HL-60/S4 treated with retinoic acid at 250 ng/mL for 4 days and 3 days (cell line): Measurements from ENCODE around the gene HSPA1L.
"Not testable (repeated sequence)": the region's sequence is repeated elsewhere in the genome, so short reads cannot be mapped to it uniquely, and the experiment has no call there.

Source experiments
- in situ Hi-C: fragments of 300-500 bp; cut with MboI; formaldehyde crosslinking; loops from 2 replicates; pipeline ENCODE4 v1.7.0; 2022; ENCODE audit warnings: low sequenced_read_pairs

HSPA1L gene

GRCh38 chr6:31815025-31815838 is at the start of gene HSPA1L, which contains the start of gene HSPA1A:
Gene HSPA1L, minus strand, starts transcription at chr6:31815283. Its CDS starts 3,311 bp downstream, at chr6:31811972.
Gene HSPA1A, plus strand, starts transcription at chr6:31815543. Its CDS starts 214 bp downstream, at chr6:31815757.
- in situ Hi-C loops = no loop called here

DNA sequence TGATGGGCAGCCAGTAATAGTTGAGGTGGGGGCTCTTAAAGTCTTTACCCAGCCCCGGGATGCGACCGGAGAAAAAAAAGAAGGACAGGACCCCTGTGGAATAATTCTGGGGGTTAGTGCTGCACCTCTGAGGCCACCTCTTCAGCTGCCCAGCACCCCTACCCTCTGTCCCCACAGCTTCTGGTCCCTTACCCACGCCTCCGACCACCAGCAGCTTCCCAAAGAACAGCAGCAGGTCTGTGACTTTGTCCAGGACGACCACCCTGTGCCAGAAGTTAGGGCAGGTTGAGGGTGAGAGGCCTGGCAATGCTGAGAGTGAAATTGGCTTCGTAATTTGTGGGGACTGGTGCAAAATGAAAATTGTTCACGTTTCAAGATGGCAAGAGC is 49.7 kb upstream of the HSPA1L start:
- in situ Hi-C loops = no loop called here

DNA sequence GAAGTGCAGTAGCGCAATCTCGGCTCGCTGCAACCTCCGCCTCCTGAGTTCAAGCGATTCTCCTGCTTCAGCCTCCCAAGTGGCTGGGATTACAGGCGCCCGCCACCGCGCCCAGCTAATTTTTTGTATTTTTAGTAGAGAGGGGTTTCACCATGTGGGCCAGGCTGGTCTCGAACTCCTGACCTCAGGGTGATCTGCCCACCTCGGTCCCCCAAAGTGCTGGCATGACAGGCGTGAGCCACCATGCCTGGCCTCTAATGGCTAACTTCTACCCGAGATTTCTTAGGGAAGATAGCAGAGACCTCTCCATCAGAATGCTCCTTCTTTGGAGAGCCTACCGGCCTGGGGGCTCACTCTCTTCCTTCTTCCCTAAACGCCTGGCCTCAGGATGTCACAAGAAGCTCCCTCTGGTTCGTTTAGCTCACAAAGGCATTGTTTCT is 49.1 kb upstream of the HSPA1L start:
- in situ Hi-C loops = not testable (repeated sequence)

GRCh38 chr6:31862344-31863235 is 47.5 kb upstream of the HSPA1L start, which contains the start of gene NEU1:
Gene NEU1, minus strand, starts transcription at chr6:31862821. Its CDS starts 45 bp downstream, at chr6:31862776.
- in situ Hi-C loops = no loop called here

DNA sequence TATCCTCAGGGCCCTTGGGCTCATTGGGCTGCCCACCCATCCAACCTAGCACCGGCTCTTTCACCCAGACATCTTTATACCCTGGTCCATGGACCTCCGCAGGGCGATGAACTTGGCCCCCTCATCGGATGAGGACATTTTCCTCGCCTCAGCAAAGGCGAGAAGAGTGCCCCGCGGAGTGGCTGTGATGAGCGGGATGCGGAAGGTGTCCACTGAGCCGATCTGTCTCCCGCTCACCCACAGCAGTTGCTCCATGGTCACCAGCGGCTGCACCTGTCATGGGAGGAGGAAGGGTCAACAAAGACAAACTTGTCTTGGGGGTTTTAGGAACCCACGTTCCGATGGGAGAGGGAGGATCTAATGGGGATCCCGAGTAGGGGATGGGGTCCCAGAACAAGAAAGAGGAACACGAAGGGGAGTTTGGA is 46.8 kb upstream of the HSPA1L start:
- in situ Hi-C loops = no loop called here

DNA sequence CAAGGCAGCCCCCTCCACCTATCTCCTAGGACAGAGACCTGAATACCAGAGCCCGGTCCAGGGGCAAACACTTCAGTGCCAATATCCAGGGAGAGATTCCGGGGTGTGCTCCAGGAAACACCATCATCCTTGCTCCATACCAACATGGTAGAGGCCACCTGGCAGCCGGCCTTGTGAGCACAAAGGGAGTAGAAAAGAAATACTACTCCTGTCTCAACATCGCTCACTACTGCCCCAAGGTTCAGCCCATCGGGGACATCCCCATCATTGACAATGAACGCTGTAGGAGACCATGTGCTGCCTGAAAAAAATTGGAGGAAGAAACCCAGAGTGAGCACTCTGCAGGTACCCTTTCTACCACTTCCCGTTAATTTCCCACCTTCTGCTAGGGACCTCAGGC is 46.1 kb upstream of the HSPA1L start:
- in situ Hi-C loops = no loop called here

GRCh38 chr6:31860349-31860748 is 45.3 kb upstream of the HSPA1L start:
- in situ Hi-C loops = no loop called here

GRCh38 chr6:31859923-31860322 is 44.8 kb upstream of the HSPA1L start:
- in situ Hi-C loops = no loop called here

DNA sequence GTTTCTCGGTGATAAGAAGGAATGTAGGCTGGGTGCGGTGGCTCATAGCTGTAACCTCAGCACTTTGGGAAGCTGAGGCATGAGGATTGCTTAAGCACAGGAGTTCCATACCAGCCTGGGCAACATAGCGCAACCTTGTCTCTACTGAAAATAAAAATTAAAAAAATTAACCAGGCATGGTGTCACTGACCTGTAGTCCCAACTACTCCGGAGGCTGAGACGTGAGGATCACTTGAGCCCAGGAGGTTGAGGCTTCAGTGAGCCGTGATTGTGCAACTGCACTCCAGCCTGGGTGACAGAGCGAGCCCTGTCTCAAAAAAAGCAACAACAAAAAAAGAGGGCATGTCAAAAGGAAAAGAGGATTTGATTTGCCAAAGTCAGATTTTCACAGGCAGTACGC is 43.6 kb upstream of the HSPA1L start:
- in situ Hi-C loops = no loop called here

DNA sequence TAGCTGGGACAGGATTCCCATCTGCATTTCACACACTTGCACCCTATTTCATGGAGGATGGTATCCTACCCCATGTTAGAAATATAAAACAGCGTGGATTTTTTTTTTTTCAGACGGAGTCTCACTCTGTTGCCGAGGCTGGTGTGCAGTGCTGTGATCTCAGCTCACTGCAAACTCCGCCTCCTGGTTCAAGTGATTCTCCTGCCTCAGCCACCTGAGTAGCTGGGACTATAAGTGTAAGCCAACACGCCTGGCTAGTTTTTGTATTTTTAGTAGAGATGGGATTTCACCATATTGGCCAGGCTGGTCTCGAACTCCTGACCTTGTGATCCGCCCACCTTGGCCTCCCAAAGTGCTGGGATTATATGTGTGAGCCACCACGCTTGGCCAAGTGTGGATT is 42.7 kb upstream of the HSPA1L start:
- in situ Hi-C loops = not testable (repeated sequence)

GRCh38 chr6:31851980-31852718 is 37.1 kb upstream of the HSPA1L start:
- in situ Hi-C loops = not testable (repeated sequence)

DNA sequence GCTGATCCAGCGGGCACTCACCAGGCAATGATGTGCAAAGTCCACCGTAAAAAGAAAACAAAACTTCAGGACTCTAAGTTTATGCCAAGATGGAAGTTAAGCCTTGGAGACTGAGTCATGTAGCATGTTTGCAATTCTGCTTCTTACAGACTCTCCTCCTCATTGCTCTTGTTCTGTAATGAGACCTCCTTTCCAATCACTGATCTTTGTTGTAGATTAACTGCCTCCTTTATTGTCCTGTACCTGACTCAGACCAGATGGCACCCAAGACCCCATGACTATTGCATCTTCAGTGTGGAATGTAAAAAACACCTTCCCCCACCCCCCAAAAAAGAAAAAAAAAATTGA is 36.4 kb upstream of the HSPA1L start:
- in situ Hi-C loops = no loop called here

DNA sequence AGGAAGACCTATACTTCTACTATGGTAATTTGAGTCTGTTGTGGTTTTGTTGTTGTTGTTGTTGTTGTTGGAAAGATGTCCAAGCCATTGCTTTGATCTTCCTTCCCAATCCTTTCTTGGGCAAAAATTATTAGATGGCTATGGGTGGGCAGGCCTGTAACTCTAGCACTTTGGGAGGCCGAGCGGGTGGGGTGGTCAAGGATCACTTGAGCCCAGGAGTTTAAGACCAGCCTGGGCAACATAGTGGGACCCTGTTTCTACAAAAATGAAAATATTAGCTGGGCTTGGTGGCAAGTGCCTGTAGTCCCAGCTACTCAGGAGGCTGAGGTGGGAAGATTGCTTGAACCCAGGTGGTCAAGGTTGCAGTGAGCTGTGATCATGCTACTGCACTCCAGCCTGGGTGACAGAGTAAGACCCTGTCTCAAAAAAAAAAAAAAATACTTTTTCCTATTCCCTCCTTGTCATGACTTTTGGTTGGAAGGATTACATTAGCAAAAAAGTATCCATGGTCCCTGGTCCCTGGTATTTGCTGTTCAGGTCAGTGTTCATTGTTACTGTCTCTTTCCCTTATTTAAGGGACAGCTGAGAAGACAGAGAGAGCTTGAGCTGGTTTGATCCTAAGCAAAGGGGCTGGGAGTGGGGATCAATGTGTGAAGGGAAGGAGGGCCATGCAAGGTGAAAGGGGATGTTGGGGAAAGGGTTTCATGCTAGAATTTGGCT is 35.8 kb upstream of the HSPA1L start:
- in situ Hi-C loops = no loop called here

GRCh38 chr6:31847276-31847978 is 32.3 kb upstream of the HSPA1L start:
- in situ Hi-C loops = no loop called here

DNA sequence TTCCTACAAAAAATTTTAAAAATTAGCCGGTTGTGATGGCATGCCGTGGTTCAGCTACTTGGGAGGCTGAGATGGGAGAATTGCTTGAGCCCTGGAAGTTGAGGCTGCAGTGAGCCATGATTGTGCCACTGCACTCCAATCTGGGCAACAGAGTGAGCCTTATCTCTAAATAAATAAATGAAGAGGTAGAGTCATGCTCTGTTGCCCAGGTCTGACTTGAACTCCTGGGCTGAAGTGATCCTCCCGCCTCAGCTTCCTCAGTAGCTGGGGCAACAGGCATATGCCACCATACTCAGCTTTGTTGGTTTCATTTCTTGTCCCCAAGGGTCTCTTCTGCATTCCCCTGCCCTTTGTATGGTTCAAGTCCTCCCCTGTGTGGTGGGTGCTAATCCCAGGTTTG is 29.4 kb upstream of the HSPA1L start:
- in situ Hi-C loops = no loop called here

- in situ Hi-C loops = no loop called here
Observed at GRCh38 chr6:31842053-31842452, 27.0 kb upstream of the HSPA1L start.

DNA sequence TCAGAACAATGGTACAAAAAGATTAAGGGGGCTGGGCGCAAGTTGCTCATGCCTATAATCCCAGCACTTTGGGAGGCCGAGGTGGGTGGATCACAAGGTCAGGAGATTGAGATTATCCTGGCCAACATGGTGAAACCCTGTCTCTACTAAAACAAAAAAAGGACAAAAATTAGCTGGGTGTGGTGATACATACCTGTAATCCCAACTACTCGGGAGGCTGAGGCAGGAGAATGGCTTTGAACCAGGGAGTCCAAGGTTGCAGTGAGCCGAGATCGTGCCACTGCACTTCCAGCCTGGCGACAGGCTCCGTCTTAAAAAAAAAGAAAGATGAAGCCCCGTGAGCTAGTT is 24.7 kb upstream of the HSPA1L start:
- in situ Hi-C loops = not testable (repeated sequence)

GRCh38 chr6:31838968-31839367 is 23.9 kb upstream of the HSPA1L start:
- in situ Hi-C loops = no loop called here

- in situ Hi-C loops = not testable (repeated sequence)
Observed at GRCh38 chr6:31838114-31838553, 23.1 kb upstream of the HSPA1L start.
